ENCODE data around the gene RSBN1L. TPM values are rescaled to one million over a fixed set of nuclear protein-coding genes. Genes with fewer than 3 reads are reported as not detected.

RSBN1L gene
- total RNA-seq, 1 donor from 2014 or later, result 17.2 TPM

DNA sequence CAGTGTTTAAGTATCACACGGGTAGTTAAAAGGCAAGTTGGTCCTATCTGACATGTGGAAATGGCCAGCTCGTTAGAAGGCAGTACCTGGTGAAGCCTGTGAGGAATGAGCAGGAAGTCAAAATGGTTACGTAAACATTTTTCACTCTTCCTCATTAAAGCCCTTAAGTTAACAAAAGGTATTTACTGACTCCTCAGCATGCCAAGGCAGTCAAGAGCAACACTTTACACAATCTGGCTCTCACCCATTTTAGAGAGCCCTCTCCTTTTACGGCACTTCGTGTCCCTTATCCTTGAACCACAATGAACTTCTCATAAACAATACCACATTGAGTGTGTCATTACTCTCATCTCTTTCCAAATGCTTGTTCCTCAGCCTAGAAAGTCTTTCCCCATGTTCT lies 11.0 kb upstream of the RSBN1L start:
- peaks cover 16% of the 10 kb centered on the region for H3K4me1 Mint-ChIP-seq (ENCODE audit: unreplicated experiment)
- peaks cover 4% of the 10 kb centered on the region for H3K27me3 Mint-ChIP-seq (ENCODE audit: unreplicated experiment)
- peak overlapping the region; percentile 81 for H3K27ac Mint-ChIP-seq (ENCODE audit: unreplicated experiment)
- H3K4me3 Mint-ChIP-seq (ENCODE audit: unreplicated experiment), result no peak overlapping the region
- H3K9me3 Mint-ChIP-seq (ENCODE audit: unreplicated experiment), result no peaks in the 10 kb centered on the region
- no peak for DNase-seq (ENCODE audit: low spot score)
- TF ChIP-seq, protein P1, sequence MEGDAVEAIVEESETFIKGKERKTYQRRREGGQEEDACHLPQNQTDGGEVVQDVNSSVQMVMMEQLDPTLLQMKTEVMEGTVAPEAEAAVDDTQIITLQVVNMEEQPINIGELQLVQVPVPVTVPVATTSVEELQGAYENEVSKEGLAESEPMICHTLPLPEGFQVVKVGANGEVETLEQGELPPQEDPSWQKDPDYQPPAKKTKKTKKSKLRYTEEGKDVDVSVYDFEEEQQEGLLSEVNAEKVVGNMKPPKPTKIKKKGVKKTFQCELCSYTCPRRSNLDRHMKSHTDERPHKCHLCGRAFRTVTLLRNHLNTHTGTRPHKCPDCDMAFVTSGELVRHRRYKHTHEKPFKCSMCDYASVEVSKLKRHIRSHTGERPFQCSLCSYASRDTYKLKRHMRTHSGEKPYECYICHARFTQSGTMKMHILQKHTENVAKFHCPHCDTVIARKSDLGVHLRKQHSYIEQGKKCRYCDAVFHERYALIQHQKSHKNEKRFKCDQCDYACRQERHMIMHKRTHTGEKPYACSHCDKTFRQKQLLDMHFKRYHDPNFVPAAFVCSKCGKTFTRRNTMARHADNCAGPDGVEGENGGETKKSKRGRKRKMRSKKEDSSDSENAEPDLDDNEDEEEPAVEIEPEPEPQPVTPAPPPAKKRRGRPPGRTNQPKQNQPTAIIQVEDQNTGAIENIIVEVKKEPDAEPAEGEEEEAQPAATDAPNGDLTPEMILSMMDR (IDR thresholded peaks at IDR 0.05; ENCODE audit: unreplicated experiment), result no peak
- H3K36me3 Mint-ChIP-seq (ENCODE audit: low read depth, unreplicated experiment), result no peaks in the 10 kb centered on the region

DNA sequence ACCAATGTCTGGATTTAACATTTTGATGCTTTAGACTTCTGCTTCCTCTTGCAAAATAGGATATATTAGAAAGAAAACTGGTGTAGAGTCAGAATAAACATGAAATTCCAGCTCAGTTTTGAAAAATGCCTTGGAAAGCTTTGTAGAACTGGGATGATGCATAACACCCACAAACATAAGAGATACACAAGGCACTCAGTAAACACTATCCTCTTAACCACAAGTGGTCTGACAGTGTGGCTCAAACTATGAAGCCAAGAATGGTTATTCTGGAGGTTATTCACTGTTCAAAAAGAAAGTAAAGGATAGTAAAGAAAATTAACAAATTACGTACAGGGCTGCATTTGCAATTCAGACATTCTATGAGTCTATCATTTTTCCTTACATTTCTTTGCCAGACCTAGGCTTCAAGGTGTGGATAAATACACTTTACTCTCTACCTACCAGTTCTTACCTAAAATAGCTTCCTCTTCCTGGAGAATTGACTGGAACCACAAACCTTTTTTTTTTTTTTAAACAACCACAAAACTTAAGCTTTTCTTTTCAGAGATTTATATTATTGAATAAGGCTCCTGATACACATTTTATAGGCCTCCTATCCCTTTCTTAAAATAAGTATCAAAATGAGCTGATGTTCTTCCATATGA lies 9.0 kb upstream of the RSBN1L start:
- H3K36me3 Mint-ChIP-seq (ENCODE audit: low read depth, unreplicated experiment), result no peaks in the 10 kb centered on the region
- peaks cover 16% of the 10 kb centered on the region for H3K4me1 Mint-ChIP-seq (ENCODE audit: unreplicated experiment)
- no peak for DNase-seq (ENCODE audit: low spot score)
- H3K27me3 Mint-ChIP-seq (ENCODE audit: unreplicated experiment), result peaks cover 4% of the 10 kb centered on the region
- no peaks in the 10 kb centered on the region for H3K9me3 Mint-ChIP-seq (ENCODE audit: unreplicated experiment)
- no peak overlapping the region for H3K27ac Mint-ChIP-seq (ENCODE audit: unreplicated experiment)
- TF ChIP-seq, protein P1 (IDR thresholded peaks at IDR 0.05; ENCODE audit: unreplicated experiment), result no peak
- no peak overlapping the region for H3K4me3 Mint-ChIP-seq (ENCODE audit: unreplicated experiment)

DNA sequence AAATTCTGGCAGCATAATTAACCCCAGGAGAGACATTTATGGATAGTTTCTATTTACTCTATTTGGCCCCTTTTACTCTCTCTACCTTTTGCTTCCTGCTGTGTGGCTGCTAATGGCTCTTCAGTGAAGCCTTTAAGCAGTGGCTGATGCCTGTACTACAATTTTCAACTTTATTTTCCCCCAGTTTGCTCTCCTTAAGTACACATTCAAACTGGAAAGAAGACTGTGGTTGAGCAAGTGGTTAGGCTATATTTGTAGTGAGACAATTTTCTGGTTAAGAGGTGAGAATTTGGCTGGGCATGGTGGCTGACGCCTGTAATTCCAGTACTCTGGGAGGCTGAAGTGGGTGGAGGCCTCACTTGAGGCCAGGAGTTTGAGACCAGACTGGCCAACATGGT lies 8.5 kb upstream of the RSBN1L start:
- no peak for DNase-seq (ENCODE audit: low spot score)
- Mint-ChIP-seq H3K36me3 (ENCODE audit: low read depth, unreplicated experiment) (no peaks in the 10 kb centered on the region), H3K4me1 (ENCODE audit: unreplicated experiment) (peaks cover 18% of the 10 kb centered on the region), H3K27ac (ENCODE audit: unreplicated experiment) (no peak overlapping the region), H3K27me3 (ENCODE audit: unreplicated experiment) (peaks cover 4% of the 10 kb centered on the region), H3K4me3 (ENCODE audit: unreplicated experiment) (no peak overlapping the region), H3K9me3 (ENCODE audit: unreplicated experiment) (no peaks in the 10 kb centered on the region)
- TF ChIP-seq, protein P1 (IDR thresholded peaks at IDR 0.05; ENCODE audit: unreplicated experiment), result no peak

DNA sequence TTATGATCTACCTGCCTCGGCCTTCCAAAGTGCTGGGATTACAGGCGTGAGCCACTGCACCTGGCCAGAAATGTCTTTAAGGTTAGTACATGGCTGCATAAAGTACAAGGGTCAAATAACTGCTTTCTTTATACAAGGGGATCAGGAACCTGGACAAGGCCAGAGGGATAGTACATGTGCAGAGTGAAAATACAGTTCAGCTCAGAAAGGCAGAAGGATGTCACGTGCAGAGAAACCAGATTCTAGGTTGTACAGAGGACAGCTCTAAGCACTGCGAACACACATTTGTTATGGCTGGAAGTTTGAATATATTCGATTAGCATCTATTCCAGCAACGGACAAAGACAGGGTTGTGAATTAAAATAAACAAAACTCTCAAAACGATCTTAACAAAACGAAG lies 6.0 kb upstream of the RSBN1L start:
- DNase-seq (ENCODE audit: low spot score), result no peak
- Mint-ChIP-seq H3K27me3 (ENCODE audit: unreplicated experiment) (no peaks in the 10 kb centered on the region), H3K9me3 (ENCODE audit: unreplicated experiment) (no peaks in the 10 kb centered on the region), H3K36me3 (ENCODE audit: low read depth, unreplicated experiment) (no peaks in the 10 kb centered on the region), H3K27ac (ENCODE audit: unreplicated experiment) (peak overlapping the region; percentile 30), H3K4me3 (ENCODE audit: unreplicated experiment) (no peak overlapping the region), H3K4me1 (ENCODE audit: unreplicated experiment) (peaks cover 12% of the 10 kb centered on the region)
- TF ChIP-seq, protein P1 (IDR thresholded peaks at IDR 0.05; ENCODE audit: unreplicated experiment), result no peak

DNA sequence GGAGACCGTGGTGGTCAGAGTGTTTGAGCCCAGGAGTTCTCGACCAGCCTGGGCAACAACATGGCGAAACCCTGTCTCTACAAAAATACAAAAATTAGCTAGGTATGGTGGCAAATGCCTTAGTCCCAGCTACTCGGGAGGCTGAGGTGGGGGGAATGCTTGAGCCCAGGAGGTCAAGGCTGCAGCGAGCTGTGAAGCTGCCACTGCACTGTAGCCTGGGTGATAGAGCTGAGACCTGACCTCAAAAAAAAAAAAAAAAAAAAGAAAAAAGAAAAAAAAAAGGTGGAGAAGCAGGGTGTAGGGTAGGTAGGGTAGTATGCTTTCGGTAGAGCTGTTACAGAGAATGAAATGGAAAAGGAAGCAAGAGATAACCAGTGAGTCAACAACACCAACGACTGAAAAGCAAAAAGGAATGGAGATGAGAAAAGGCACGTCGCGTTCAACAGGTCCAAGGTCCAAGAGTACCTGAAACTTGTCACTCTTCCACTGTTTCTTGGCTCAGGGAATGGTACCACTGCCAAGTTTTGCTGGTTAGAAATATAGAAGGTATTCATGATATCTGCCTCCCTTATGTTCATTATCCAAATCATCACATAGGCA lies 4.3 kb upstream of the RSBN1L start:
- Mint-ChIP-seq H3K36me3 (ENCODE audit: low read depth, unreplicated experiment) (no peaks in the 10 kb centered on the region), H3K4me3 (ENCODE audit: unreplicated experiment) (peak overlapping the region; percentile 35), H3K9me3 (ENCODE audit: unreplicated experiment) (no peaks in the 10 kb centered on the region), H3K27ac (ENCODE audit: unreplicated experiment) (no peak overlapping the region), H3K4me1 (ENCODE audit: unreplicated experiment) (peaks cover 11% of the 10 kb centered on the region), H3K27me3 (ENCODE audit: unreplicated experiment) (peaks cover 5% of the 10 kb centered on the region)
- DNase-seq (ENCODE audit: low spot score), result no peak
- TF ChIP-seq, protein P1 (IDR thresholded peaks at IDR 0.05; ENCODE audit: unreplicated experiment), result no peak

Data from endothelial cell (in vitro differentiated cells).